ENCODE results near the gene COA5.

DNA sequence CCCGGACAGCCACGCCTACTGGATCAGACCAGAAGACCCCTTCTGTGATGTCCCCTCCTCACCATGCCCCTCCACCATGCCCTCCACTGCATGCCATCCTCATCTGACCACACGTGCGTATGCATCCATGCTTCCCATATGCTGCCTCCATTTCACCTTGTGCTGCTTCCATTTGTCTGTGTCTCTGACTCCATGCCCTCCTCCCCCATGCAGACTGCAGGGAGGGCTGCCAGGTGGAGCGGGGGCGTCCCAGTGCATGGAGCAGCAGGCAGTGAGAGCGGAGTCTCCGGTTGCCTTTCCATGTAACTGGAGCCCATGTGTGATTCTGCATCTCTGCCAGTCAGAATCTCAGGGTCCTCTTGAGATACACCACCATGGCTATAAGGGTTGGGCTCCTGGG is 52.6 kb downstream of the COA5 start:
- TF ChIP-seq POLR2AphosphoS5 (IDR thresholded peaks at IDR 0.05; ENCODE audit: borderline replicate concordance, low read depth, low read length) (no peak), EZH2 (IDR thresholded peaks at IDR 0.05) (no peak)
